Measurements from ENCODE around the gene FILIP1L. TPM values are rescaled to one million over a fixed set of nuclear protein-coding genes. Genes with fewer than 3 reads are reported as not detected.

FILIP1L gene
- total and polyA plus RNA-seq, 2 of the 13 experiments (the other 11 are each of a cell fraction or from before 2014, with no cell fraction given), result 8.1 to 187 TPM

GRCh38 chr3:99857278-99857677 lies 257.0 kb downstream of the FILIP1L start (continued):
- TF ChIP-seq SNAPC4 (CRISPR knock-in tag; IDR thresholded peaks at IDR 0.05) (no peak), TEAD2 (CRISPR knock-in tag; IDR thresholded peaks at IDR 0.05) (no peak), ZNF530 (CRISPR knock-in tag; IDR thresholded peaks at IDR 0.05; ENCODE audit: low read depth) (no peak), NR2C2 (CRISPR knock-in tag; IDR thresholded peaks at IDR 0.05; ENCODE audit: borderline replicate concordance) (no peak), ZNF18 (CRISPR knock-in tag; IDR thresholded peaks at IDR 0.05; ENCODE audit: insufficient replicate concordance) (no peak), NCOA1 (CRISPR knock-in tag; IDR thresholded peaks at IDR 0.05) (no peak), STAG1 (CRISPR knock-in tag; IDR thresholded peaks at IDR 0.05) (peak; percentile 12; the same call in 1 of the 2 replicates), SATB2 (CRISPR knock-in tag; IDR thresholded peaks at IDR 0.05) (no peak), TFAP4 (IDR thresholded peaks at IDR 0.05; ENCODE audit: borderline replicate concordance, low read depth) (no peak), ZNF878 (CRISPR knock-in tag; IDR thresholded peaks at IDR 0.05) (no peak), SIX4 (CRISPR knock-in tag; IDR thresholded peaks at IDR 0.05) (no peak), DPF2 (CRISPR knock-in tag; IDR thresholded peaks at IDR 0.05; ENCODE audit: borderline replicate concordance, low read depth) (peak; percentile 72; the same call in 1 of the 2 replicates), KLF15 (CRISPR knock-in tag; IDR thresholded peaks at IDR 0.05; ENCODE audit: borderline replicate concordance) (no peak), EP300 (IDR thresholded peaks at IDR 0.05; ENCODE audit: low read depth in 2 of 2, low read length in 2 of 2) (peak in 1 of 2 experiments; percentile 82; a peak in 2 of 4 replicates), EP300 (CRISPR knock-in tag; IDR thresholded peaks at IDR 0.05; ENCODE audit: borderline replicate concordance) (peak; percentile 22; the same call in 1 of the 2 replicates), HOXA5 (CRISPR knock-in tag; IDR thresholded peaks at IDR 0.05) (peak; percentile 57; the same call in 1 of the 2 replicates), NFIC (IDR thresholded peaks at IDR 0.05; ENCODE audit: low read length) (peak; percentile 61; the same call in 1 of the 2 replicates), PRDM15 (CRISPR knock-in tag; IDR thresholded peaks at IDR 0.05) (no peak), CHCHD3 (CRISPR knock-in tag; IDR thresholded peaks at IDR 0.05) (no peak), PRMT3 (CRISPR knock-in tag; IDR thresholded peaks at IDR 0.05; ENCODE audit: borderline replicate concordance, low read depth) (no peak)

All from HepG2 (cell line).